IPS DF 19.7 (cell line): ENCODE data around the gene SH3PXD2B.
"Not testable (repeated sequence)": the region's sequence is repeated elsewhere in the genome, so short reads cannot be mapped to it uniquely, and the experiment has no call there.

Experiments used
- DNase-seq: peaks from one replicate; pipeline ENCODE4 v3.0.0-alpha.2; 2013; ENCODE audit warnings: low read depth, low spot score

Gene SH3PXD2B

GRCh38 chr5:172402531-172403188 lies 51.7 kb downstream of the SH3PXD2B start:
- no peak for DNase-seq

GRCh38 chr5:172402031-172402430 lies 52.3 kb downstream of the SH3PXD2B start:
- not testable (repeated sequence) for DNase-seq

- no peak for DNase-seq
Observed at GRCh38 chr5:172399826-172400225, 54.5 kb downstream of the SH3PXD2B start.

GRCh38 chr5:172399336-172399735 lies 55.0 kb downstream of the SH3PXD2B start:
- DNase-seq, result no peak

- DNase-seq, result not testable (repeated sequence)
Observed at GRCh38 chr5:172398645-172399044, 55.7 kb downstream of the SH3PXD2B start.

- not testable (repeated sequence) for DNase-seq
Observed at GRCh38 chr5:172396994-172397393, 57.3 kb downstream of the SH3PXD2B start.

- DNase-seq, result no peak
Observed at GRCh38 chr5:172396220-172396619, 58.1 kb downstream of the SH3PXD2B start.

- no peak for DNase-seq
Observed at GRCh38 chr5:172395483-172395882, 58.8 kb downstream of the SH3PXD2B start.

GRCh38 chr5:172389578-172390112 lies 64.7 kb downstream of the SH3PXD2B start:
- DNase-seq, result no peak

GRCh38 chr5:172388246-172388733 lies 66.0 kb downstream of the SH3PXD2B start:
- DNase-seq, result no peak

- no peak for DNase-seq
Observed at GRCh38 chr5:172385707-172386106, 68.6 kb downstream of the SH3PXD2B start.

- DNase-seq, result no peak
Observed at GRCh38 chr5:172385010-172385563, 69.2 kb downstream of the SH3PXD2B start.

GRCh38 chr5:172383191-172383802 lies 71.0 kb downstream of the SH3PXD2B start:
- DNase-seq, result no peak

- no peak for DNase-seq
Observed at GRCh38 chr5:172380987-172381643, 73.2 kb downstream of the SH3PXD2B start.

GRCh38 chr5:172380301-172380986 lies 73.9 kb downstream of the SH3PXD2B start:
- no peak for DNase-seq

GRCh38 chr5:172379481-172379880 lies 74.8 kb downstream of the SH3PXD2B start:
- DNase-seq, result no peak

GRCh38 chr5:172377856-172378255 lies 76.5 kb downstream of the SH3PXD2B start:
- DNase-seq, result no peak

GRCh38 chr5:172377438-172377837 lies 76.9 kb downstream of the SH3PXD2B start:
- DNase-seq, result no peak

GRCh38 chr5:172374783-172375182 lies 79.5 kb downstream of the SH3PXD2B start:
- no peak for DNase-seq

- no peak for DNase-seq
Observed at GRCh38 chr5:172373680-172374079, 80.6 kb downstream of the SH3PXD2B start.

GRCh38 chr5:172371684-172372083 lies 82.6 kb downstream of the SH3PXD2B start:
- no peak for DNase-seq
